Posterior vena cava (tissue), 2 donors: Measurements from ENCODE around the gene CCDC136. TPM values are rescaled to one million over a fixed set of nuclear protein-coding genes. Genes with fewer than 3 reads are reported as not detected.

ENCODE experiments used
- DNase-seq: peaks from one replicate; pipeline ENCODE4 v3.0.0-alpha.2; 2020; ENCODE audit warnings: low spot score
- intact Hi-C, 2 donors: fragments of 100-400 bp; cut with DNase I; formaldehyde crosslinking; loops; one replicate each; pipeline versions ENCODE4 v1.14.1 to v1.14.2; 2022 to 2023
- total RNA-seq, 2 donors: library from RNA; stranded (reverse); fragmentation: NEBNext Ultra II Directional; extraction: Animal tissue kit (Norgen Biotek cat#: 25700); gene quantifications; one replicate each; pipeline ENCODE4 v1.2.1, GENCODE V29; 2021
- donor health status: DM: yes; HTN: yes; CAD: no.
- donor health status: DM: yes; HTN: yes; CAD: no.

CCDC136 gene
- total RNA-seq, 2 donors from 2014 or later, result 13.3 to 23.1 TPM

DNA sequence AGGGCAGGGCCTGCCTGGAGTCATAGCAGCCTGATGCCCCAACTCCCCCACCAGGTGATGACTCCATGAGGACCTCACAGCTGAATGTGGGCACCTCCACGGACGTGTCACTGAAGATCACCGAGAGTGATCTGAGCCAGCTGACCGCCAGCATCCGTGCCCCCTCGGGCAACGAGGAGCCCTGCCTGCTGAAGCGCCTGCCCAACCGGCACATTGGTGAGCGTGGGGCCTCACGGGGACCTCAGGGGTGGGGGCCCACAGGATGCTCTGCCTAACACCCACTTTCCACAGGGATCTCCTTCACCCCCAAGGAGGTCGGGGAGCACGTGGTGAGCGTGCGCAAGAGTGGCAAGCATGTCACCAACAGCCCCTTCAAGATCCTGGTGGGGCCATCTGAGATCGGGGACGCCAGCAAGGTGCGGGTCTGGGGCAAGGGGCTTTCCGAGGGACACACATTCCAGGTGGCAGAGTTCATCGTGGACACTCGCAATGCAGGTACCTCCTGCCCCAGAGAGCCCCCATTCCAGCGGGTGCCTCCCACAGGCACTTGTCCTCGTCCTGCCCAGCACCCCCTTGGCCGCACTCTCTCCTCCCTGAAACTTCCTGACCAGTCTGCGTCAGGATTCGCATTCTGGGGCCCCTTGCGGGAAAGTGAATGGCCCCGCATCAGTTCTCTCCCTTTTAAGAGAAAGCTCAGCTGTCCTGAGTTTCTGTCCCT, 60.9 kb downstream of the CCDC136 start:
- intact Hi-C loops, result no loop called here
- no peak for DNase-seq

DNA sequence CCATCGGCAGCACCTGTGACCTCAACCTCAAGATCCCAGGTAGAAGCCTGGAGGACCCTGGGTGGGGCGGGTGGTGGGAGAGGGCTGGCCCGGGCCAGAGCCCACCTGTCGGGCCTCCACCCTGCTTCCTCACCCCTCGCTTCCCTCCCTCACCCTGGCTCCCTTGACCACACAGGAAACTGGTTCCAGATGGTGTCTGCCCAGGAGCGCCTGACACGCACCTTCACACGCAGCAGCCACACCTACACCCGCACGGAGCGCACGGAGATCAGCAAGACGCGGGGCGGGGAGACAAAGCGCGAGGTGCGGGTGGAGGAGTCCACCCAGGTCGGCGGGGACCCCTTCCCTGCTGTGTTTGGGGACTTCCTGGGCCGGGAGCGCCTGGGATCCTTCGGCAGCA, 62.0 kb downstream of the CCDC136 start:
- intact Hi-C loops, result no loop called here
- DNase-seq, result no peak

DNA sequence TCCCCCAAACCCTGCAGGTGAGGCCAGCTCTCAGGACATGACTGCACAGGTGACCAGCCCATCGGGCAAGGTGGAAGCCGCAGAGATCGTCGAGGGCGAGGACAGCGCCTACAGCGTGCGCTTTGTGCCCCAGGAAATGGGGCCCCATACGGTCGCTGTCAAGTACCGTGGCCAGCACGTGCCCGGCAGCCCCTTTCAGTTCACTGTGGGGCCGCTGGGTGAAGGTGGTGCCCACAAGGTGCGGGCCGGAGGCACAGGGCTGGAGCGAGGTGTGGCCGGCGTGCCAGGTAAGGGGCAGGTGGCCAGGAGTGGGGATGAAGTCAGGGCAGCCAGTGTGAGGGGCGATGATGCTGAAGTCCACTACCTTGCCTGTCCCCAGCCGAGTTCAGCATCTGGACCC, 62.6 kb downstream of the CCDC136 start:
- DNase-seq, result no peak
- intact Hi-C loops, result no loop called here

DNA sequence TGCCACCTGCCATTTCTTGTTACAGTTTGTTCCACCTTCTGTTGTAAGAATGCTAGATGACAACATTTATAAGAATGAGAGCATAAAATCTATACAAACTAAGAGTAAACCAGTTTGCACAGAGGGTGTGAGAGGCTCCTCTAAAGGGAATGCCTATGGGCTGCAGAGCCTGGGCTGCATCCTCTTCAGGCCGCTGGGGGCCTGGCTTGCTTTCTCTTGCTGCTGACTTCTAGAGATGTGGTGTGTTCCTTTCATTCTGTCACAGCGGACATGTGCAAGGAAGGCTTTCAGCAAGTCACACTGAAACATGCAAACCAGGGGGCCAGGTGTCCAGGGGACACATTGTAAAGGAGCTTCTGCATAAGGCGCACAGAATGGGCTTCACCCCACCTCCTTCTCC, 63.8 kb downstream of the CCDC136 start:
- intact Hi-C loops, result no loop called here
- DNase-seq, result no peak

DNA sequence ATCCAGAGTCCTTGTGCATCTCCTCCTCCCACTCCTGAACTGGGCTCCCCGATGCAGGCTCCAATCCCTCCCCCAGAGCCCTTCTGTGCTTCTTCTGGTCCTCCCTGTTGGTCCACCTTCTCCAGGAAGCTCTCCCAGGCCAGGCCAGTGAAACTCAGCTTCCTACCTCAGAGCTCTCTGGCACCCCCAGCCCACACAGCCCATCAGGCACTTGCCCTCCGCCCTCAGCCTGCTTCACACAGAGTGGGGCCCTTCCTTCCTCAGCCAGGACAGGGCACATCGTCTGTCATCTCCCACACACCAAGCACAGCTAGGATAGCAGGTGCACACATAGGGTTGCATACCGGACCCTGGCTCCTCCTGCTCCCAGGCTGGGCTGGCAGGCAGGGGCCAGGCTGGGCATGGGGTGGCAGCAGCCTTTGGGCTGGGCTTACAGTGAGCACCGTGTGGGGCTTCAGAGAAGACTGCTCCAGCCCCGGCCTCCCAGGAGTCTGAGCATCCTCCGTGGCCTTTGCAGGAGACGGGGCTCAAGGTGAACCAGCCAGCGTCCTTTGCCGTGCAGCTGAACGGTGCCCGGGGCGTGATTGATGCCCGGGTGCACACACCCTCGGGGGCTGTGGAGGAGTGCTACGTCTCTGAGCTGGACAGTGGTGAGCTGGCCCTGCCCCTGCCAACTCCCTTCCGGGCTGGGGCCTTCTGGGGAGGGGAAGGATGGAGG, 64.4 kb downstream of the CCDC136 start:
- intact Hi-C loops, result no loop called here
- no peak for DNase-seq

DNA sequence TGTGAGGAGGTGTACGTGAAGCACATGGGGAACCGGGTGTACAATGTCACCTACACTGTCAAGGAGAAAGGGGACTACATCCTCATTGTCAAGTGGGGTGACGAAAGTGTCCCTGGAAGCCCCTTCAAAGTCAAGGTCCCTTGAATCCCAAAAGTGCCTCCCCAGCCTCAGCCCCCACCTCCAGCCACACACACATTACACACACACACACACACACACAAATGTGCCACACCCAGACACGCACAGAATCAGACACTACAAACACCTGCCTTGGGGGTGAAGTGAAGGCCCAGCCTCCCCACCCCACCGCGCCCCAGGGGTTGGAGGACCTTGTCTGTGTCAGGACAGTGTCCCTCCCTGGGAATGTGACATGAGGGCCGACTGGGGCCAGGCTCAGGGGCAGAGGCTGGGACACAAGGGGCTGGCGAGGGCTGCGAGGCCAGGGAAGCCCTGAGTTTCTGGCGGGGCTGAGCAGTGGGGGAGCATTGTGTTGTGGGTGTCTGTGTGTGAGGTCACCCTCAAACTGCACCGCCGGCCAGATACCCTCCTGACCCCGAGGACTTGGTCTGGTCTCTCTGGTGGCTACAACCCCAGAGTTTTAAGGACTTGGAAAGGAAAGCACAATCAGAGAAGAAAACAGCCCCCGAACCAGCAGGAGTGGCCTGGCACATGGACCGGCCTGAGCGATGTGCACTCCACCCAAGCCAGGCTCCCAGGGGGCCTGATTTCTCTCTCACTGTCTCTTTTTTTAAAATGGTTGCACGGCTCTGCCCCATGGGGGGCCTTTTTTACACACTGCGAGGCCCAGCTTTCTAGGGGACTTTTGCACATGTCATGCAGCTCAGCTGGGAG, 66.8 kb downstream of the CCDC136 start:
- intact Hi-C loops, result no loop called here

DNA sequence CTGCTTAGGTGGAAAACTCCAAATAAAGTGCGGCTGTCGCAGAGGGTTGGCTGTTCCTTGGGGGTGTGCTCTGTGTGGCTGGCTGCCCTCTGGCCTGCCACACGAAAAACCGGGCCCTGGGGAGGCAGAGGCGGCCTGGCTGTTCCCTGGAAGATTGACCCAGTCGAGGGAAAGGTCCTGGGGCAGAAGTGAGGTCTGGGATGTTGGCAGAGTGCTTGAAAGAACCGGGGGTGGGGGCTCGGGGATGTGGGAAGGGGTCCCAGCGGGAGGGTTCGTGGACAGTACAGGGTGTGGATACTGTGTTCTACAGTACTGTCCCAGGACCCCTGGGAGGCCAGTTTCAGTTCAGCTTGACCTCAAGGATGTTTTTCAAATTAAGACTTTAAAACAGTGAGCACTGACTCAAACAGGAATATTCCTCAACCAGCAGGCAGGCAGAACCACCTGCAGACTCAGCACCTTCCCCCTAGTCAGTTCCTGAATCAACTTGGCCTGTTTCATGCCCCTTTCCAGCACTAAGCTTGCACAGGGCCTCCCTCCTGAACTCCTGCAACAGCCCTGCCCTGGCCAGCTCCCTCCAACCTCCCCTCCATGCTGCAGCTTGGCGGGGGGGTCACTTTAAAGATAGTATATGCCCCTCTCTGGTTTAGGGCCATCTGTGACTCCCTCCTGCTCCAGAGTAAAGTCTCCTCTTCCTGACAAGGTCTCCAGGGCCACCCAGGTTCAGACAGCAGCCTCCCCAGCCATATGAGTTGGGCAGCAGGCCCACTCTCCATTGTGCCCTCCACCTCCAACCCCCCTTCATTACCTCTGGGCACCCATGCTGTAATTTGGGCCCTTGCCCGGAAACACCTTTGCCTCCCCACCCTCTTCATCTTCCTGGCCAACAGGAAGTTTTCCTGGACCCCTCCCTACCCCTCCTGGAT, 67.7 kb downstream of the CCDC136 start:
- no peak for DNase-seq
- intact Hi-C loops, result no loop called here

More for the DNA sequence above, 66.8 kb downstream of the CCDC136 start:
- no peak for DNase-seq

DNA sequence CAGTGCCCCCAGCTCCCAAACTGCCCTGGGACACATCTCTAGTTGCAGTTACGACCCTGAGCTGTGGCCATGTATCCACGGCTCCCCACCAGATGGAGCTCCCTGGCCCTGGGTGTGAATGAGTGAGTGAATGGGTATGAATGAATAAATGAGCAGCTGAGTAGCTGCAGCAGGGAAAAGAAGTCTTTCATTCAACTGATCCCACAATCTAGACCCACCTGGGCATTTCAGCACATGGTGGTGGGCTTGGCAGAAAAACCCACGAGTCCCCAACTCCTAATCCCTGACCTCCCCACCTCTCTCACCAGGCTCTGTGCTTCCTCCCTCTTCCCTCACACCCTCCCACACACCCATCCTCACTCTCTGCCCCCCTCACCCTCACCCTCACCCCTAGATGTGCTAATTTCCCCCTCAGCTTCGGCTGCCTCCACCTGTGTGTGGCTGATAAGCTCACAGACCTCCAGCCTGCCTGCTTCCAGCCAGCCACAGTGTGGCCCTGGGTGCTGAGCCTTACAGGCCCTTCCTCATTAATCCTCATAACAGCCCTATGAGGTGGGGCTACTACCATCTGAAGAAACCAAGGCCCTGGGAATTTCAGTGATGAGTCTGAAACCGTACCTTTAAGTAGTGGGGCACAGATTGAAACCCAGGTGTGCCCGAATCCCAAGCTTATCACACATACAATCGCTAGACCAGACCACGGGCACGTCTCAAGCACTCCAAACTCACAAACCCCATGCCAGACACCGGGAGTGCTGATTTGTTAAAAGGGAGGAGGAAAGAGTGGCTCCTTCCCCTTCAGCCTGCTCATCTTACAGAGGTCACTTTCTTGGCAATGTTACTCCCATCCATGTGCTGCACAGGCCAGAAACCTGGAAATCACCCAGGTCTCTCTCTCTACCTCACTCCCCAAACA, 68.6 kb downstream of the CCDC136 start:
- intact Hi-C loops, result no loop called here
- no peak for DNase-seq

DNA sequence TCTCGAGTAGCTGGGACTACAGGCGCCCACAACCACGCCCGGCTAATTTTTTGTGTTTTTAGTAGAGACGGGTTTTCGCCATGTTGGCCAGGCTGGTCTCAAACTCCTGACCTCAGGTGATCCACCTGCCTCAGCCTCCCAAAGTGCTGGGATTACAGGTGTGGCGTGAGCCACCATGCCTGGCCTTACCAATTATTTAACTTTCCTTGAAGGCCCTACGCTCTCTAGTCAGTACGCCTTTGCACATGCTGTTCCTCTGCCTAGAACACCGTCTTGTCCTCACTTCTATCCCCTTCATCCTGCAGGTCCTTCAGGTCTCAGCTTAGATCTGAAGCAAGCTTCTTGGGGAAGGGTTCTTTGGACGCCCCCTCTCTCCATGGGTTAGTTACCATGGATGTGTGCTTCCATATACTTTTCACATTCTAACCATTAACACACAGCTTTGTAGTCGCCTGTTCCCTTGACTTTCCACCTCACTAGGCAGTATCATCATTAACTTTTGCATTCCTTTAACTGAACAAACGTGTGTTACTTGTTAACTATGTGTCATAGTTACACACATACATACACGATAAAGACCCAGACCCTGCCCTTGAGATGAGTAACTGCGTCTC, 70.3 kb downstream of the CCDC136 start:
- intact Hi-C loops, result no loop called here
- no peak for DNase-seq

DNA sequence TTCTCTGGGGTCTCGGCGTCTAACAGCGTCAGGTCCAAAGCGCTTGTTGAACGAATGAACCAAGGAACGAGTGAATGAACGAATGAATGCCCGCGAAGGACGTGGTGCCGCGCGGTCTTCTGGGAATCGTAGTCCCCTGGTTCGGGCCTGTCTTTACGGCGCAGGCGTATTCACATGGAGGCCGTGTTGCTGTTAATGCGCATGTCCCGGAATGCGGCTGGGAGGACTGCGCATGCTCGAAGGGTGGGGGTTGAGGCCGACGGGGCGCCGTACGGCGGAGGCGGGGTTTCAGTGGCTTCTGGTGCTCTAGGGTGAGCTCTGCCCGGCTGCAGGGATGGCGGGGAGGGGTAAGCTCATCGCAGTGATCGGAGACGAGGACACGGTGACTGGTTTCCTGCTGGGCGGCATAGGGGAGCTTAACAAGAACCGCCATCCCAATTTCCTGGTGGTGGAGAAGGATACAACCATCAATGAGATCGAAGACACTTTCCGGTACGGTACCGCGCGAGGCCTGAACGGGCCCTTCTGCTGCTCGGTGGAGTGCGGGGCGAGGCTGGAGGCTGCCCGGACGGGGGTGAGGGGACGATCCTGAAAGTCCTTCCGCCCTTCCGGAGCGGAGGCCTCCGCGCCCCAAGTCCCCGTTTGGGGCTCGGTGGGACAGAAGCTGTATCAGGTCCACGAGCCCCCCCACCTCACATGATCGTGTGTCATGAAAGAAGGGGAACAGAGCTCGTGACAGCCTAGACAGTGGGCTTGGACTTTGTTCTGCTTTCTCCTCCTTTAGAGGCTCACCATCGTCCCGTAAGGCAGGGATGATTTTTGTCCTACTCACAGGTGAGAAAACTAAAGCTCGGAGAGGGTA, 71.0 kb downstream of the CCDC136 start, which contains the start of gene ATP6V1F:
ATP6V1F (plus strand) TSS at position 286 of the 862 bp plus-strand sequence; CDS start at position 335, 49 bp downstream.
- intact Hi-C loops, result no loop called here
- peak; percentile 100 for DNase-seq

DNA sequence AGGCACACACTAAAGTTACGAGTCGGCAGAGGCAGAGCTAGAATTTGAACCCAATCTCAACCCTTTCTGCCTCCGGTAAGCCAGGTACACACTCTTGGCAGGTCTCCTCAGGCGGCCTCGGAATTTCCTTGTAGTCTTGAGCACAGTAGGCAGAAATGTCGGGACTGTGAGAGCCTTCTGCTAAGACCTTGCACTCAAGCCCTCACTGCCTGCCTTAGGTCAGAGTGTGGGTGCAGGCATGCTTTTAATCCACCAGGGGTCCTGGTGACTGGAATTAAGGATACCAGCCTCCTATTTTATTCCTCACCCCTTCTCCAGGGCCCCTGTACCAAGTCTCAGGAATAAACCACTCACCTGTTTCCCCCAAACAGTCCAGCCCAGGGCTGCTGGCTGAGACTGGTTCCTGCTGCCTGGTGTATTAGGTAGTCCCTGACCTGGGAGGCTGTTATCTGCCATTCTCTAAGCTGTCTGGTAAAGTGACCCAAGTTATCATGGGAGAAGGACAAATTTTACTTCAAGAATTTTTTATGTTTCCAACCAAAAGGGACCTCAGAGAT, 71.7 kb downstream of the CCDC136 start:
- intact Hi-C loops, result no loop called here
- DNase-seq, result no peak

DNA sequence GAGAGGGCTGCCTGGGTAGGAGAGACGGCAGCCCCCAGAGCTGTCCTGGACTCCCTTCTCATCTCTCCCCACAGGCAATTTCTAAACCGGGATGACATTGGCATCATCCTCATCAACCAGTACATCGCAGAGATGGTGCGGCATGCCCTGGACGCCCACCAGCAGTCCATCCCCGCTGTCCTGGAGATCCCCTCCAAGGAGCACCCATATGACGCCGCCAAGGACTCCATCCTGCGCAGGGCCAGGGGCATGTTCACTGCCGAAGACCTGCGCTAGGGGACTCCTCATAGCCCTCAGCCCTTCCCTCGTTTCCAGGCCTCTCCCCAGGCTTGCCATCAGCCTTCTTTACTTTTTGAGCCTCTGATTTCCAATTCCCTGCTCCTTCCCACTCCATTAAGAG, 73.5 kb downstream of the CCDC136 start:
- intact Hi-C loops, result no loop called here

DNA sequence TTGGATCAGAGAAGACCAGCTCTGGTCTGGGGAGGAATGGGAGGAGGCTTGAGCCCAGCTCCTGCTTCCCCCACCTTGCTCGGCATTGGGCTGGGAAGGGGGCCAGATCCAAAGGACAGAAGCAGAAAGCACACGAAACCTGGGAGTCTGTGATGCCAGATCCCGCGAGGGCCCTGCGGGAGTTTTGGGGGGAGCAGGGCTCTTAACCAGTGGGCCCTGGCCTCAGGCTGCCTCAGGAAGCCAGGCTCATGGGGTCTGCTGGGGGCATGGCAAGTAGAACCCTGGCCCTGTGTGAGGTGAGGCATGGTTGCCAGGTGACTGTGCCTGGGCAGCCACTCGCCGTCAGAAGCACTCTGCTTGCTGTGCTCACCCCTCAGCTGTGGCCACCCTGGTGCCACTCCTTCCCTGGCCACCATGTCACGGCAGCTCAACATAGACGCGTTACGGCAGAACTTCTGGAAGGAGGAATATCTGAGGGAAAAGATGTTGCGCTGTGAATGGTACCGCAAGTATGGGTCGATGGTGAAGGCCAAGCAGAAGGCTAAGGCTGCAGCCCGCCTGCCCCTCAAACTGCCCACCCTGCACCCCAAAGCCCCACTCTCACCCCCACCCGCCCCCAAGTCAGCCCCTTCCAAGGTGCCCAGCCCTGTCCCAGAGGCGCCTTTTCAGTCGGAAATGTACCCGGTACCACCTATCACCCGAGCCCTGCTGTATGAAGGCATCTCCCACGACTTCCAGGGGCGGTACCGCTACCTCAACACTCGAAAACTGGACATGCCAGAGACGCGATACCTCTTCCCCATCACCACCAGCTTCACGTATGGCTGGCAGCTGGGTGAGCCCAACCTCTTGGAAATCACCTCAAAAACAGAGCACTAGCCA, 74.5 kb downstream of the CCDC136 start:
- no peak for DNase-seq
- intact Hi-C loops, result no loop called here

More for the DNA sequence above, 73.5 kb downstream of the CCDC136 start:
- no peak for DNase-seq

DNA sequence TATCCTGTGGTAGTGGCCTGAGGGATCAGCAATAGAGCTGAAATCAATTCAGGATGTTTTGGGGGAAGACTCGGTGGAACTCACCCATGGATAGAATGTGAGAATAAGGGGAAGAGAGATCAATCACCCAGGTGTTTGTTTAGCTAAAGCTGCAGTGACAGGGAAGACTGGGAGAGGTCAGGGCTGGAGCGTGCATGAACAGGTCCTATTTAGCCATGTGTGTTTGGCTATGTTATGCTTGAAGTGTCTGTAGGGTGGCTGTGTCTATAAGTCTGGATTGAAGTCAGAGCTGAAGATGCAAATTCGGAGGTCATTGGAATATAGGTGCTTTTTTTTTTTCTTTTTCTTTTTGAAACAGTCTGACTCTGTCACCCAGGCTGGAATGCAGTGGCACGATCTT, 75.5 kb downstream of the CCDC136 start:
- no peak for DNase-seq
- intact Hi-C loops, result no loop called here

DNA sequence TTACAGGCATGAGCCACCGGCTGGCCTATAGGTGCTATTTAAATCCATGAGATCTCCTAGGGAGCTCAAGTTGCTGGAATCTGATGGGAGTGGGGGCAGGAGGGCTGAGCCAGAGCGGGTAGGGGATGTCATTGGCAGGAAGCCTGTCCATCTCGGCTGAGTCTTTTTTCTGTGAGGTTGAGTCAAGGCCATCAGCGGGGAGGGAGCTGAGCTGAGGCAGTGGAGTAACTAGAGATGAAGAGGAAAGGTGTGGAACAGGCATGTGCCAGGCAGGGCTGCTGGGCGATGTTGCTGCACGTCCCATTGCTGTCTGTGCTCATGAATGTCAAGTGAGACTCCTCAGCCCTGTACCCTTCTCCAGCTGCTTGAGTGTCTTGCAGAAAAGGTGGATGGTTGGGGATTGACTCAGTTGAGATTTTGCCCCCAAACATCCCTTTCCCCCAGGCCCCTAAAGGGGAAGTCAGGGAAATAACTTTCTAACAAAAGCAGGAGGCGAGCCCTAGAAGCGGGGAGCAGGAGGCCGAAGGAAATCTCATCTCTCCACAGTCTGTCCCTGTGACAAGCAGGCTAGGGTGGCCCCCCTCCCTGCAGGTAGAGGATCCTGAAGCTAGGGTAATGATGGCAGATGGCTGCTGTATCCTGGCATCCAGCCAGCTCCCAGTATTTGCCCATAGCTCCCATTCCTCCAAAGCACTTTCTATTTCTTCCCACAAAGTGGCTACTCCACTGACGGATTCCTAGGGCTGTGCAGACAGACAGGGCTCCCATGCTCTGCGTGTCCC, 76.3 kb downstream of the CCDC136 start:
- DNase-seq, result no peak
- intact Hi-C loops, result no loop called here
